IMR-90 (cell line): ENCODE data around the gene RALGAPB. TPM values are rescaled to one million over a fixed set of nuclear protein-coding genes. Genes with fewer than 3 reads are reported as not detected.
A peak's percentile ranks its signal among the peaks of the same experiment; 100 is the strongest.

Source experiments
- ATAC-seq: fragments of 200-7000 bp; cut with Tn5 transposase; 2 replicates; pipeline ENCODE4 v1.9.1; 2020; ENCODE audit warnings: low read depth, mild to moderate bottlenecking, moderate library complexity
- BruUV-seq: library from RNA; stranded (reverse); fragments of 400-500 nt; replicated peaks from 2 replicates; lab custom pipeline; 2021; lab: Mats Ljungman, UMichigan
- CTCF ChIA-PET: fragments of 300-600 bp; formaldehyde crosslinking; extraction: SDS; loops from one replicate; lab custom pipeline; 2021; ENCODE audit warnings: antibody characterized with exemption; lab: Yijun Ruan, JAX
- POLR2A ChIA-PET: fragments of 300-600 bp; sonication (Branson Sonifier 250); formaldehyde crosslinking; loops from one replicate; lab custom pipeline; 2022; ENCODE audit warnings: antibody characterized with exemption; ENCODE audit not compliant: unreplicated experiment; lab: Charles Lee
- DNase-seq: peaks from one replicate; pipeline ENCODE4 v3.0.0; 2013
- H2AFZ ChIP-seq: replicated peaks from 2 replicates; pipeline ENCODE3; 2013; ENCODE audit warnings: low read length, mild to moderate bottlenecking; ENCODE audit not compliant: poor library complexity
- H2AK5ac ChIP-seq: 2 replicates; pipeline ENCODE4 v1.6.1; 2013; ENCODE audit warnings: low read depth, low read length, inconsistent platforms
- H2AK9ac ChIP-seq: replicated peaks from 2 replicates; pipeline ENCODE3; 2013; ENCODE audit warnings: mild to moderate bottlenecking, low read depth, low read length, moderate library complexity; ENCODE audit not compliant: poor library complexity
- H2BK120ac ChIP-seq: 2 replicates; pipeline ENCODE4 v1.6.1; 2013; ENCODE audit warnings: low read depth, low read length, inconsistent platforms
- H2BK15ac ChIP-seq: 3 replicates; pipeline ENCODE4 v1.6.1; 2013; ENCODE audit warnings: low read depth, low read length, inconsistent platforms
- H2BK20ac ChIP-seq: 2 replicates; pipeline ENCODE4 v1.6.1; 2013; ENCODE audit warnings: low read depth, mild to moderate bottlenecking, inconsistent platforms, low read length, moderate library complexity
- H2BK5ac ChIP-seq: 2 replicates; pipeline ENCODE4 v1.6.1; 2013; ENCODE audit warnings: mild to moderate bottlenecking, low read depth, low read length, inconsistent platforms; ENCODE audit not compliant: poor library complexity, severe bottlenecking
- H3K14ac ChIP-seq: replicated peaks from 2 replicates; pipeline ENCODE4 v1.6.1; 2013; ENCODE audit warnings: low read depth, low read length, inconsistent platforms
- H3K18ac ChIP-seq: 2 replicates; pipeline ENCODE4 v1.6.1; 2013; ENCODE audit warnings: low read depth, low read length, control low read depth
- H3K23ac ChIP-seq: 2 replicates; pipeline ENCODE4 v1.6.1; 2013; ENCODE audit warnings: low read depth, low read length, inconsistent platforms
- H3K27ac ChIP-seq: 2 replicates; pipeline ENCODE4 v1.5.1; 2013; ENCODE audit warnings: mild to moderate bottlenecking, control low read depth, low read length; ENCODE audit not compliant: insufficient read depth
- H3K27me3 ChIP-seq: 2 replicates; pipeline ENCODE4 v1.6.1; 2013; ENCODE audit warnings: low read length; ENCODE audit not compliant: control insufficient read depth, insufficient read depth
- H3K36me3 ChIP-seq: 2 replicates; pipeline ENCODE4 v1.6.1; 2013; ENCODE audit warnings: low read length, mixed read lengths; ENCODE audit not compliant: control insufficient read depth, insufficient read depth
- H3K4ac ChIP-seq: 2 replicates; pipeline ENCODE4 v1.6.1; 2013; ENCODE audit warnings: low read depth, low read length, inconsistent platforms
- H3K4me1 ChIP-seq: 2 replicates; pipeline ENCODE4 v1.6.1; 2013; ENCODE audit warnings: low read length, mixed read lengths; ENCODE audit not compliant: control insufficient read depth, insufficient read depth
- H3K4me2 ChIP-seq: 2 replicates; pipeline ENCODE4 v1.6.1; 2013; ENCODE audit warnings: low read depth, mild to moderate bottlenecking, control low read depth, low read length, moderate library complexity
- H3K4me3 ChIP-seq: 2 replicates; pipeline ENCODE4 v1.5.1; 2013; ENCODE audit warnings: low read depth, mild to moderate bottlenecking, control low read depth, low read length, moderate library complexity; ENCODE audit not compliant: insufficient read depth
- H3K56ac ChIP-seq: 2 replicates; pipeline ENCODE4 v1.6.1; 2013; ENCODE audit warnings: low read length, inconsistent platforms; ENCODE audit not compliant: insufficient read depth; ENCODE audit errors: extremely low read depth
- H3K79me1 ChIP-seq, 2 experiments: 2 replicates each; pipeline ENCODE4 v1.6.1; 2013; ENCODE audit warnings: low read length in 2 of 2, inconsistent platforms in 1 of 2, low read depth in 1 of 2
- H3K9ac ChIP-seq: 2 replicates; pipeline ENCODE4 v1.6.1; 2013; ENCODE audit warnings: low read depth, low read length, control low read depth
- H3K9me1 ChIP-seq: 2 replicates; pipeline ENCODE4 v1.6.1; 2013; ENCODE audit warnings: low read length, inconsistent platforms; ENCODE audit not compliant: insufficient read depth
- H3K9me3 ChIP-seq: 2 replicates; pipeline ENCODE4 v1.6.1; 2013; ENCODE audit warnings: low read length; ENCODE audit not compliant: control insufficient read depth, insufficient read depth
- H4K20me1 ChIP-seq: 2 replicates; pipeline ENCODE4 v1.6.1; 2013; ENCODE audit warnings: low read length, inconsistent platforms; ENCODE audit not compliant: insufficient read depth
- H4K5ac ChIP-seq: 2 replicates; pipeline ENCODE4 v1.6.1; 2013; ENCODE audit warnings: mild to moderate bottlenecking, low read depth, low read length, control low read depth
- H4K8ac ChIP-seq, 2 experiments: 2 replicates each; pipeline ENCODE4 v1.6.1; 2013; ENCODE audit warnings: low read depth in 2 of 2, low read length in 2 of 2, control low read depth in 1 of 2, inconsistent platforms in 1 of 2
- H4K91ac ChIP-seq: 2 replicates; pipeline ENCODE4 v1.6.1; 2013; ENCODE audit warnings: low read depth, low read length, inconsistent platforms; ENCODE audit not compliant: insufficient read depth
- CEBPB ChIP-seq: IDR thresholded peaks from 2 replicates; pipeline ENCODE4 v1.6.1; 2012; ENCODE audit warnings: low read depth, low read length, improper control_type of control experiment
- RCOR1 ChIP-seq: IDR thresholded peaks from 2 replicates; pipeline ENCODE4 v1.6.1; 2012; ENCODE audit warnings: mild to moderate bottlenecking, low read length, improper control_type of control experiment; ENCODE audit not compliant: insufficient replicate concordance
- WGBS, 2 experiments: methylation state at CpG; one replicate each; pipeline versions ENCODE4 v1.1.5 to v1.1.7; 2013; ENCODE audit warnings: missing lambda C conversion rate in 2 of 2; ENCODE audit not compliant: insufficient read length in 1 of 2; ENCODE audit errors: extremely low coverage in 2 of 2; 5-methylcytosine and 5-hydroxymethylcytosine counted together
- dilution Hi-C: fragments of 300-500 bp; cut with HindIII; formaldehyde crosslinking; loops from one replicate; pipeline ENCODE4 v1.14.3; 2018; ENCODE audit warnings: low sequenced_read_pairs; ENCODE audit not compliant: unreplicated experiment
- in situ Hi-C: fragments of 300-500 bp; cut with MboI; formaldehyde crosslinking; loops from 3 replicates; pipeline ENCODE4 v1.14.3; 2019; ENCODE audit warnings: low sequenced_read_pairs, inconsistent platforms, mixed read lengths
- intact Hi-C: fragments of 100-400 bp; cut with micrococcal nuclease; formaldehyde crosslinking; loops from 2 replicates; pipeline ENCODE4 v1.10.0; 2022
- polyA plus RNA-seq, 3 experiments: library from polyadenylated mRNA; depleted of rRNA; stranded (reverse); fragments of >200 nt; gene quantifications; 2 replicates each; pipeline ENCODE4 v1.2.3, GENCODE V29; 2012; ENCODE audit warnings: low replicate concordance in 1 of 3
- total RNA-seq: library from RNA; depleted of rRNA; stranded (reverse); fragments of >200 nt; gene quantifications from 2 replicates; pipeline ENCODE4 v1.2.3, GENCODE V29; 2012

The RALGAPB gene
- total and polyA plus RNA-seq, 2 of the 4 experiments (the other 2 are of a cell fraction) = 12.7 to 30.3 TPM

DNA sequence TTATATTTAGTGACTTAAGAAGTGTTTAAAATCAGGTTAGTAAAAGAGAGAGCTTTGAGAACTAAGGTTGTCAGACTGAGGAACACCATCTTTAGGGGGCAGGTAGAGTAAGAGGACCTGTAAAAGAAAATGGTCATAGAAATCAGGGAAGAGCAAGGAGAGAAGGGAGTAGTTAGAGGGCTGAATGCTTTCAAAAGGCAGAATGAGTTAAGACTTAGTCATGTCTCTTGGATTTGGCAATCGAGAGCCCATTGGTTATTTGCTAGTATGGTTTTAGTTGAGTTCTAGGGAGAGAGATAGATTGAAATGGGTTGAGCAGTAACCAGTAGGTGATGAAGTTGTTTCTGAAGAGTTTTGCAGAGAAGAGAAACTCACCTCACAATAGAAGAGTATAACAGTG lies 51.1 kb downstream of the RALGAPB start:
- intact Hi-C loops (loop anchor here (5.0 kb wide), 1 partner anchor 34 kb away; no protein-coding TSS in a partner anchor), in situ Hi-C loops (no loop called here), dilution Hi-C loops (no loop called here)
- WGBS, 2 experiments = no CpG with 5 or more reads among the region's 1 CpG
- Histone ChIP-seq H2AFZ (no peak overlapping the region), H3K23ac (no peak overlapping the region), H3K4ac (no peak overlapping the region), H2BK20ac (no peak overlapping the region), H2AK9ac (no peak overlapping the region), H2BK5ac (no peak overlapping the region), H3K36me3 (peaks cover 15% of the 10 kb centered on the region), H3K27me3 (no peaks in the 10 kb centered on the region), H4K91ac (no peak overlapping the region), H3K18ac (no peak overlapping the region), H3K14ac (no peak overlapping the region), H4K5ac (no peak overlapping the region), H3K4me3 (no peak overlapping the region), H3K9ac (no peak overlapping the region), H3K9me3 (no peaks in the 10 kb centered on the region), H4K20me1 (no peaks in the 10 kb centered on the region; the same call in 1 of the 2 replicates), H2BK15ac (no peak overlapping the region), H3K4me2 (no peak overlapping the region), H3K9me1 (no peaks in the 10 kb centered on the region; the same call in 1 of the 2 replicates), H4K8ac (no peak overlapping the region), H2BK120ac (no peak overlapping the region), H3K79me1 (peaks cover 3 to 22% of the 10 kb centered on the region in 2 experiments; a peak in 3 of 4 replicates), H3K27ac (no peak overlapping the region), H2AK5ac (no peak overlapping the region), H3K4me1 (no peaks in the 10 kb centered on the region; the same call in 1 of the 2 replicates), H3K56ac (no peak overlapping the region)
- DNase-seq (peak; percentile 65), ATAC-seq (peak; percentile 87)
- TF ChIP-seq RCOR1 = no peak
- TF ChIP-seq CEBPB = peak; percentile 91
- POLR2A ChIA-PET = no interaction called here
- no TSS peak for BruUV-seq
- CTCF ChIA-PET = interaction anchor here (0.7 kb wide), 1 partner anchor 906 kb away, joined by 3 read pairs; no protein-coding TSS in a partner anchor
